ENCODE data around the gene RAPGEF6.

DNA sequence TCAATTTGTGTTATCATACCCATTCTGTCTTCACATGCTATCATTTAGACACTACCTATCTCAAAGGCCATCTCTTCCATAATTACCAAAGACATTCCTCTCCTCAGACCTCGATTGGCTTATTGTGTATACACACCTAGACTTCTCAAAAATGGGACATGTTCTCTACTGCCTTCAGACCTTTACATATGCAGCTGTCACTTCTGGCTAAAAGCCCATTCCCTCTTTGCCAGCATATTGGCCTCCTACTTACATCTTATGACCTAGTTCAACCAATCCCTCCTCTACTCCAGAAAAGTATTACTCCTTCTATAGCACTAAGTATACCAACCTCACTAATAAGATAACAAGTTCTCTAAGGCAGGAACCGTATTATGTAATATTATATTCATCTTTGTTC lies 84.4 kb downstream of the RAPGEF6 start:
- TF ChIP-seq CTCF (IDR thresholded peaks at IDR 0.05) (no peak), POLR2A (IDR thresholded peaks at IDR 0.05) (no peak)

All from heart left ventricle (tissue), 13 donors.